Astrocyte (in vitro differentiated cells and primary cell): Measurements from ENCODE around the gene TMOD1. TPM values are rescaled to one million over a fixed set of nuclear protein-coding genes. Genes with fewer than 3 reads are reported as not detected.

Experiments used
- DNase-seq: peaks from one replicate; pipeline ENCODE4 v3.0.0-alpha.2; 2010; ENCODE audit warnings: low read depth
- FAIRE-seq: peaks from 2 replicates; lab custom pipeline; 2011; peaks lifted over from hg19 to GRCh38; lab: Jason Lieb, UNC
- H2AFZ ChIP-seq: 2 replicates; pipeline ENCODE4 v1.6.0; 2012; ENCODE audit warnings: low read depth, low read length, inconsistent platforms
- H3K27ac ChIP-seq: 2 replicates; pipeline ENCODE4 v1.5.1; 2011; ENCODE audit warnings: low read depth, low read length, inconsistent platforms
- H3K27me3 ChIP-seq: 2 replicates; pipeline ENCODE4 v1.6.0; 2011; ENCODE audit warnings: low read length, inconsistent platforms; ENCODE audit not compliant: insufficient read depth
- H3K36me3 ChIP-seq: 2 replicates; pipeline ENCODE4 v1.5.1; 2011; ENCODE audit warnings: low read length, inconsistent platforms; ENCODE audit not compliant: insufficient read depth
- H3K4me1 ChIP-seq: 2 replicates; pipeline ENCODE4 v1.5.1; 2011; ENCODE audit warnings: low read length, inconsistent platforms; ENCODE audit not compliant: insufficient read depth
- H3K4me2 ChIP-seq: 2 replicates; pipeline ENCODE4 v1.6.0; 2012; ENCODE audit warnings: low read length, inconsistent platforms
- H3K4me3 ChIP-seq: 2 replicates; pipeline ENCODE4 v1.5.1; 2011; ENCODE audit warnings: low read depth, mild to moderate bottlenecking, low read length, inconsistent platforms; ENCODE audit not compliant: insufficient read depth
- H3K79me2 ChIP-seq: 2 replicates; pipeline ENCODE4 v1.6.0; 2012; ENCODE audit warnings: mild to moderate bottlenecking, low read length, inconsistent platforms; ENCODE audit not compliant: insufficient read depth
- H3K9ac ChIP-seq: 2 replicates; pipeline ENCODE4 v1.6.0; 2012; ENCODE audit warnings: mild to moderate bottlenecking, low read length, inconsistent platforms
- H3K9me3 ChIP-seq: 2 replicates; pipeline ENCODE4 v1.5.1; 2012; ENCODE audit warnings: low read depth, mild to moderate bottlenecking, low read length, inconsistent platforms; ENCODE audit not compliant: insufficient read depth
- H4K20me1 ChIP-seq: 2 replicates; pipeline ENCODE4 v1.6.0; 2012; ENCODE audit warnings: low read length, inconsistent platforms; ENCODE audit not compliant: insufficient read depth
- H3K27ac Mint-ChIP-seq: one replicate; pipeline ENCODE4 v1.8.0; 2021; ENCODE audit warnings: mild to moderate bottlenecking, mixed read lengths; ENCODE audit not compliant: unreplicated experiment
- H3K27me3 Mint-ChIP-seq: one replicate; pipeline ENCODE4 v1.8.0; 2021; ENCODE audit warnings: low read depth, mixed read lengths; ENCODE audit not compliant: unreplicated experiment
- H3K36me3 Mint-ChIP-seq: one replicate; pipeline ENCODE4 v1.8.0; 2021; ENCODE audit warnings: low read depth, mixed read lengths; ENCODE audit not compliant: unreplicated experiment
- H3K4me1 Mint-ChIP-seq: one replicate; pipeline ENCODE4 v1.8.0; 2021; ENCODE audit warnings: low read depth, mixed read lengths; ENCODE audit not compliant: unreplicated experiment
- H3K4me3 Mint-ChIP-seq: one replicate; pipeline ENCODE4 v1.8.0; 2021; ENCODE audit warnings: mild to moderate bottlenecking, moderate library complexity, mixed read lengths; ENCODE audit not compliant: unreplicated experiment
- H3K9me3 Mint-ChIP-seq: one replicate; pipeline ENCODE4 v1.8.0; 2021; ENCODE audit warnings: mild to moderate bottlenecking, mixed read lengths; ENCODE audit not compliant: unreplicated experiment
- EZH2 ChIP-seq: IDR thresholded peaks from 2 replicates; pipeline ENCODE4 v1.6.1; 2012; ENCODE audit warnings: mild to moderate bottlenecking, low read length, inconsistent platforms; ENCODE audit not compliant: insufficient read depth
- total RNA-seq: library from RNA; stranded (reverse); gene quantifications from 2 replicates; pipeline ENCODE4 v1.2.1, GENCODE V29; 2021
- TF ChIP-seq, protein P1 (sequence below): IDR thresholded peaks from 2 replicates; pipeline ENCODE4 v1.5.1; 2011; ENCODE audit warnings: low read depth, mild to moderate bottlenecking, inconsistent platforms, low read length, moderate library complexity; ENCODE audit not compliant: insufficient read depth

Gene TMOD1
- total RNA-seq, 1 donor from 2014 or later, result 0.48 TPM

DNA sequence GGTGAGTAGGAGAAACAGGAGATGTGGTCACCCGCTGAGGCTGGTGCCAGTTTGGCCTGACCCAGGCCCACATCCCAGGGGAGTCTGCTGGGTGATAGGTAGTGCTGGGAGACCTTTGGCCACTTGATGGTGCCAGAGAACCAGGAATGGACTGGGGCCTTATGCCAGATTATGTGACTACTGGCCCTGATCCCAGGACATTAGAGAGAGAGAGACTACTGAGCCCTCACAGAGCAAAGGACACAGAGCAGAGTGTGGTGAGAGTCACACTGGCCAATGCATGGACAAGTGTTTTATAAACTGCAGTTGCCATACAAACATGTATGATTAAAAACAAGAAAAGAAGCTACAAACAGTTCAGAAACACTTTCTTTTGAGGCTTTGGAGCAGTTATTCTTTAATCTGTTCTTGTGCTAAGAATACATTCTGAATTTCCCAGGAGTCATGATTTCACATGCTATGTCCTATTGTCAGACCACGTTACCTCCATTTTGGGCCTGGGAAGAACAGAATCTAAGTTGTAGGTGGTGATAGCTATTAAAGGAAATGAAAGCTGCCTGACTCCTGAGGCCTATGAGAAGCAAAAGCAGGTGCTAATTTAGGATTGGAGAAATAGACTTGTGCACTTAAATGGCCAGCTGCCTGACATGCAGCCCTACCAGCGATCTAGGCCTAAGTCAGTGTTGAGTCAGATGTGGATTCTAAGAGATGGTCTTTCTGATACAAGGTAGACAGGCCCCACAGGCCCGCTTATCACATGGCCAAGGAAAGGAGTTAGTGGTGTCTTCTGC is 32.6 kb upstream of the TMOD1 start:
- Mint-ChIP-seq H3K4me3 (no peak overlapping the region), H3K27ac (no peak overlapping the region), H3K27me3 (no peaks in the 10 kb centered on the region), H3K4me1 (no peaks in the 10 kb centered on the region), H3K9me3 (no peaks in the 10 kb centered on the region), H3K36me3 (peaks cover 3% of the 10 kb centered on the region)
- FAIRE-seq (no peak), DNase-seq (peak; percentile 38)
- no peak overlapping the region for H3K9ac ChIP-seq
- no peak overlapping the region for H3K4me2 ChIP-seq
- no peaks in the 10 kb centered on the region for H3K4me1 ChIP-seq
- no peak overlapping the region for H3K27ac ChIP-seq
- H2AFZ ChIP-seq, result no peak overlapping the region
- no peaks in the 10 kb centered on the region for H3K27me3 ChIP-seq
- H3K4me3 ChIP-seq, result no peak overlapping the region
- no peaks in the 10 kb centered on the region for H3K79me2 ChIP-seq
- H4K20me1 ChIP-seq, result no peaks in the 10 kb centered on the region
- TF ChIP-seq, protein P1, sequence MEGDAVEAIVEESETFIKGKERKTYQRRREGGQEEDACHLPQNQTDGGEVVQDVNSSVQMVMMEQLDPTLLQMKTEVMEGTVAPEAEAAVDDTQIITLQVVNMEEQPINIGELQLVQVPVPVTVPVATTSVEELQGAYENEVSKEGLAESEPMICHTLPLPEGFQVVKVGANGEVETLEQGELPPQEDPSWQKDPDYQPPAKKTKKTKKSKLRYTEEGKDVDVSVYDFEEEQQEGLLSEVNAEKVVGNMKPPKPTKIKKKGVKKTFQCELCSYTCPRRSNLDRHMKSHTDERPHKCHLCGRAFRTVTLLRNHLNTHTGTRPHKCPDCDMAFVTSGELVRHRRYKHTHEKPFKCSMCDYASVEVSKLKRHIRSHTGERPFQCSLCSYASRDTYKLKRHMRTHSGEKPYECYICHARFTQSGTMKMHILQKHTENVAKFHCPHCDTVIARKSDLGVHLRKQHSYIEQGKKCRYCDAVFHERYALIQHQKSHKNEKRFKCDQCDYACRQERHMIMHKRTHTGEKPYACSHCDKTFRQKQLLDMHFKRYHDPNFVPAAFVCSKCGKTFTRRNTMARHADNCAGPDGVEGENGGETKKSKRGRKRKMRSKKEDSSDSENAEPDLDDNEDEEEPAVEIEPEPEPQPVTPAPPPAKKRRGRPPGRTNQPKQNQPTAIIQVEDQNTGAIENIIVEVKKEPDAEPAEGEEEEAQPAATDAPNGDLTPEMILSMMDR, result peak; percentile 82
- TF ChIP-seq EZH2, result no peak
- H3K36me3 ChIP-seq, result no peaks in the 10 kb centered on the region
- no peaks in the 10 kb centered on the region for H3K9me3 ChIP-seq

DNA sequence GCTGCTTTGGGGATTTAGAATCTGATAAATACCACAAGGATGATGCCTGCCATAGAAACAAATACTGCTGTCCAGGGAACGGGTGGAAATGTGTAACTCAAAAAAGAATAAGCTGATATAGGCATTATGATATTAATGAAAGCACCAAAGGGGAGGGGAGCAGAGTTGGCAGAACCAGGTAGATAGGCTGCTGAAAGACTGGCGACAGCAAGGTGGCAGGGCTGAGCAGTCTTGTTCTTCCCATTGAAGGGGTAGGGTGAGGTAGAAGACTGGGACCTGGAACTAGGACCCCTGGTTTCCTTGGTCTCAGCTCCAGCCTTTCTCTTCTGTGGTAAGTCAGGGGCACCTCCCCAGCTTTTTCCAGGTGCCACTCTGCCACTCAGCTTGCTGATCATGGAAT is 31.4 kb upstream of the TMOD1 start:
- H3K9me3 Mint-ChIP-seq, result no peaks in the 10 kb centered on the region
- TF ChIP-seq, protein P1, result no peak
- no peak for TF ChIP-seq EZH2
- Histone ChIP-seq H3K27me3 (no peaks in the 10 kb centered on the region), H3K27ac (no peak overlapping the region), H2AFZ (no peak overlapping the region), H3K4me1 (no peaks in the 10 kb centered on the region), H4K20me1 (no peaks in the 10 kb centered on the region), H3K9me3 (no peaks in the 10 kb centered on the region), H3K9ac (no peak overlapping the region), H3K36me3 (no peaks in the 10 kb centered on the region), H3K79me2 (no peaks in the 10 kb centered on the region), H3K4me2 (no peak overlapping the region), H3K4me3 (no peak overlapping the region)
- H3K4me1 Mint-ChIP-seq, result peaks cover 7% of the 10 kb centered on the region
- H3K36me3 Mint-ChIP-seq, result peaks cover 3% of the 10 kb centered on the region
- DNase-seq (no peak), FAIRE-seq (no peak)
- H3K4me3 Mint-ChIP-seq, result no peak overlapping the region
- no peak overlapping the region for H3K27ac Mint-ChIP-seq
- no peaks in the 10 kb centered on the region for H3K27me3 Mint-ChIP-seq

DNA sequence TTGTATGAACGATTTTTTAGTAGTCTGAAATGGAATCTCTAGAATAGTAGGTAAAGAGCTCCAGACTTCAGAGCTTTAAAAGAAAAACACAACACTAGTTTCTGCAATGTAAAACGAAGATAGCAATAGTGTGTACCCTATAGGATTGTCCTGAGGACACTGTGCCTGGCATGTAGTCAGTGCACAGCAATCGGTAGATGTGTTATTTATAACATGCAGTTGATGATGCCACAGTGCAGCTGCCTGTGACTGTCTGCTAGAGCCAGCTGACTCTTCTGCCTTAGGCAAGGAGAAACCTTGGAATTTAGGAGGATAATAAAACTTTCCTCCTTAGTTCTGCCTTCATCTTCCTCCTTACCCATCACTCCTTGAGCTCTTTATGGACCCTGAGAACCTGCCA is 27.7 kb upstream of the TMOD1 start:
- Histone ChIP-seq H3K27ac (no peak overlapping the region), H3K36me3 (no peaks in the 10 kb centered on the region), H3K4me1 (no peaks in the 10 kb centered on the region), H3K9ac (no peak overlapping the region), H3K4me3 (no peak overlapping the region), H3K4me2 (no peak overlapping the region), H2AFZ (no peak overlapping the region), H3K79me2 (no peaks in the 10 kb centered on the region), H4K20me1 (no peaks in the 10 kb centered on the region), H3K27me3 (no peaks in the 10 kb centered on the region), H3K9me3 (no peaks in the 10 kb centered on the region)
- TF ChIP-seq, protein P1, result no peak
- TF ChIP-seq EZH2, result no peak
- Mint-ChIP-seq H3K36me3 (peaks cover 6% of the 10 kb centered on the region), H3K27ac (no peak overlapping the region), H3K4me1 (peaks cover 7% of the 10 kb centered on the region), H3K27me3 (no peaks in the 10 kb centered on the region), H3K9me3 (no peaks in the 10 kb centered on the region), H3K4me3 (no peak overlapping the region)
- DNase-seq, result no peak
- FAIRE-seq, result no peak
